ENCODE measurements around the gene KRTAP22-1. TPM values are rescaled to one million over a fixed set of nuclear protein-coding genes. Genes with fewer than 3 reads are reported as not detected.

Gene KRTAP22-1
- total and polyA plus RNA-seq, 4 donors = not detected

GRCh38 chr21:30615199-30615598, 14.3 kb downstream of the KRTAP22-1 start:
- Histone ChIP-seq H3K27me3 (ENCODE audit: control insufficient read depth in 1 of 2, insufficient read depth in 2 of 2, low read length in 1 of 2) (no peaks in the 10 kb centered on the region), H3K4me1 (ENCODE audit: control insufficient read depth in 1 of 2, insufficient read depth in 2 of 2, low read length in 2 of 2) (no peaks in the 10 kb centered on the region), H3K36me3 (ENCODE audit: control insufficient read depth in 1 of 2, insufficient read depth in 2 of 2, low read length in 1 of 2) (no peaks in the 10 kb centered on the region), H3K27ac (ENCODE audit: low read depth in 1 of 2, low read length in 2 of 2) (no peak overlapping the region), H3K4me3 (ENCODE audit: low read length in 2 of 2) (no peak overlapping the region), H3K9me3 (ENCODE audit: control insufficient read depth, low read length) (no peaks in the 10 kb centered on the region)
- no peak for DNase-seq
- ATAC-seq (ENCODE audit: low FRiP score) = no peak
- intact Hi-C loops (cut with DNase I) = no loop called here

- Histone ChIP-seq H3K36me3 (ENCODE audit: control insufficient read depth in 1 of 2, insufficient read depth in 2 of 2, low read length in 1 of 2) (no peaks in the 10 kb centered on the region), H3K4me3 (ENCODE audit: low read length in 2 of 2) (no peak within 1 kb of the TSS), H3K9me3 (ENCODE audit: control insufficient read depth, low read length) (no peaks in the 10 kb centered on the region), H3K27ac (ENCODE audit: low read depth in 1 of 2, low read length in 2 of 2) (no peak within 1 kb of the TSS), H3K27me3 (ENCODE audit: control insufficient read depth in 1 of 2, insufficient read depth in 2 of 2, low read length in 1 of 2) (no peaks in the 10 kb centered on the region), H3K4me1 (ENCODE audit: control insufficient read depth in 1 of 2, insufficient read depth in 2 of 2, low read length in 2 of 2) (no peaks in the 10 kb centered on the region)
- WGBS, 2 donors = 59 to 68% methylated on average over 2 of the region's 2 CpGs
- DNase-seq (no peak), ATAC-seq (ENCODE audit: low FRiP score) (no peak)
- intact Hi-C loops (cut with DNase I) = no loop called here
Measured at GRCh38 chr21:30616125-30616524, 15.2 kb downstream of the KRTAP22-1 start, which contains the start of gene KRTAP20-1. TSS of gene KRTAP20-1 (plus strand) at chr21:30616425. CDS start at chr21:30616455, 30 bp downstream.

GRCh38 chr21:30620080-30620479, 19.2 kb downstream of the KRTAP22-1 start:
- Histone ChIP-seq H3K9me3 (ENCODE audit: control insufficient read depth, low read length) (peaks cover 2% of the 10 kb centered on the region), H3K27ac (ENCODE audit: low read depth in 1 of 2, low read length in 2 of 2) (no peak overlapping the region), H3K27me3 (ENCODE audit: control insufficient read depth in 1 of 2, insufficient read depth in 2 of 2, low read length in 1 of 2) (no peaks in the 10 kb centered on the region), H3K36me3 (ENCODE audit: control insufficient read depth in 1 of 2, insufficient read depth in 2 of 2, low read length in 1 of 2) (no peaks in the 10 kb centered on the region), H3K4me3 (ENCODE audit: low read length in 2 of 2) (no peak overlapping the region), H3K4me1 (ENCODE audit: control insufficient read depth in 1 of 2, insufficient read depth in 2 of 2, low read length in 2 of 2) (no peaks in the 10 kb centered on the region)
- intact Hi-C loops (cut with DNase I) = no loop called here
- DNase-seq = no peak
- no peak for ATAC-seq (ENCODE audit: low FRiP score)

- H3K9me3 ChIP-seq (ENCODE audit: control insufficient read depth, low read length) = peaks cover 2% of the 10 kb centered on the region
- DNase-seq (no peak), ATAC-seq (ENCODE audit: low FRiP score) (no peak)
- 87 to 89% methylated on average over 3 of the region's 3 CpGs for WGBS, 2 donors
- no peak within 1 kb of the TSS for H3K27ac ChIP-seq (ENCODE audit: low read depth in 1 of 2, low read length in 2 of 2)
- H3K4me3 ChIP-seq (ENCODE audit: low read length in 2 of 2) = no peak within 1 kb of the TSS
- no peaks in the 10 kb centered on the region for H3K4me1 ChIP-seq (ENCODE audit: control insufficient read depth in 1 of 2, insufficient read depth in 2 of 2, low read length in 2 of 2)
- H3K27me3 ChIP-seq (ENCODE audit: control insufficient read depth in 1 of 2, insufficient read depth in 2 of 2, low read length in 1 of 2) = no peaks in the 10 kb centered on the region
- intact Hi-C loops (cut with DNase I) = no loop called here
- H3K36me3 ChIP-seq (ENCODE audit: control insufficient read depth in 1 of 2, insufficient read depth in 2 of 2, low read length in 1 of 2) = no peaks in the 10 kb centered on the region
Measured at GRCh38 chr21:30620522-30620921, 19.6 kb downstream of the KRTAP22-1 start, which contains the start of gene KRTAP20-4. TSS of gene KRTAP20-4 (plus strand) at chr21:30620627.

- no peak for ATAC-seq (ENCODE audit: low FRiP score)
- Histone ChIP-seq H3K4me3 (ENCODE audit: low read length in 2 of 2) (no peak overlapping the region), H3K36me3 (ENCODE audit: control insufficient read depth in 1 of 2, insufficient read depth in 2 of 2, low read length in 1 of 2) (no peaks in the 10 kb centered on the region), H3K4me1 (ENCODE audit: control insufficient read depth in 1 of 2, insufficient read depth in 2 of 2, low read length in 2 of 2) (no peaks in the 10 kb centered on the region), H3K27me3 (ENCODE audit: control insufficient read depth in 1 of 2, insufficient read depth in 2 of 2, low read length in 1 of 2) (no peaks in the 10 kb centered on the region), H3K27ac (ENCODE audit: low read depth in 1 of 2, low read length in 2 of 2) (no peak overlapping the region), H3K9me3 (ENCODE audit: control insufficient read depth, low read length) (peaks cover 2% of the 10 kb centered on the region)
- intact Hi-C loops (cut with DNase I) = no loop called here
- DNase-seq = no peak
- WGBS, 2 donors = 93 to 94% methylated on average over 3 of the region's 3 CpGs
Measured at GRCh38 chr21:30623362-30623761, 22.5 kb downstream of the KRTAP22-1 start.

GRCh38 chr21:30625449-30626165, 24.7 kb downstream of the KRTAP22-1 start:
- no peaks in the 10 kb centered on the region for H3K4me1 ChIP-seq (ENCODE audit: control insufficient read depth in 1 of 2, insufficient read depth in 2 of 2, low read length in 2 of 2)
- peaks cover 2% of the 10 kb centered on the region for H3K9me3 ChIP-seq (ENCODE audit: control insufficient read depth, low read length)
- no peaks in the 10 kb centered on the region for H3K36me3 ChIP-seq (ENCODE audit: control insufficient read depth in 1 of 2, insufficient read depth in 2 of 2, low read length in 1 of 2)
- no peak overlapping the region for H3K4me3 ChIP-seq (ENCODE audit: low read length in 2 of 2)
- intact Hi-C loops (cut with DNase I) = no loop called here
- 83 to 86% methylated on average over 4 of the region's 4 CpGs for WGBS, 2 donors
- DNase-seq (no peak), ATAC-seq (ENCODE audit: low FRiP score) (no peak)
- no peak overlapping the region for H3K27ac ChIP-seq (ENCODE audit: low read depth in 1 of 2, low read length in 2 of 2)
- H3K27me3 ChIP-seq (ENCODE audit: control insufficient read depth in 1 of 2, insufficient read depth in 2 of 2, low read length in 1 of 2) = no peaks in the 10 kb centered on the region

GRCh38 chr21:30628109-30628508, 27.2 kb downstream of the KRTAP22-1 start:
- H3K36me3 ChIP-seq (ENCODE audit: control insufficient read depth in 1 of 2, insufficient read depth in 2 of 2, low read length in 1 of 2) = no peaks in the 10 kb centered on the region
- ATAC-seq (ENCODE audit: low FRiP score) (no peak), DNase-seq (no peak)
- no peak overlapping the region for H3K27ac ChIP-seq (ENCODE audit: low read depth in 1 of 2, low read length in 2 of 2)
- peaks cover 2% of the 10 kb centered on the region for H3K9me3 ChIP-seq (ENCODE audit: control insufficient read depth, low read length)
- H3K27me3 ChIP-seq (ENCODE audit: control insufficient read depth in 1 of 2, insufficient read depth in 2 of 2, low read length in 1 of 2) = no peaks in the 10 kb centered on the region
- H3K4me1 ChIP-seq (ENCODE audit: control insufficient read depth in 1 of 2, insufficient read depth in 2 of 2, low read length in 2 of 2) = no peaks in the 10 kb centered on the region
- 78 to 90% methylated on average over 4 of the region's 4 CpGs for WGBS, 2 donors
- H3K4me3 ChIP-seq (ENCODE audit: low read length in 2 of 2) = no peak overlapping the region
- intact Hi-C loops (cut with DNase I) = no loop called here

- H3K4me1 ChIP-seq (ENCODE audit: control insufficient read depth in 1 of 2, insufficient read depth in 2 of 2, low read length in 2 of 2) = no peaks in the 10 kb centered on the region
- intact Hi-C loops (cut with DNase I) = no loop called here
- H3K27me3 ChIP-seq (ENCODE audit: control insufficient read depth in 1 of 2, insufficient read depth in 2 of 2, low read length in 1 of 2) = no peaks in the 10 kb centered on the region
- DNase-seq (no peak), ATAC-seq (ENCODE audit: low FRiP score) (no peak)
- H3K9me3 ChIP-seq (ENCODE audit: control insufficient read depth, low read length) = no peaks in the 10 kb centered on the region
- no peaks in the 10 kb centered on the region for H3K36me3 ChIP-seq (ENCODE audit: control insufficient read depth in 1 of 2, insufficient read depth in 2 of 2, low read length in 1 of 2)
- H3K4me3 ChIP-seq (ENCODE audit: low read length in 2 of 2) = no peak overlapping the region
- no peak overlapping the region for H3K27ac ChIP-seq (ENCODE audit: low read depth in 1 of 2, low read length in 2 of 2)
- WGBS, 2 donors = 10 to 13% methylated on average over 1 of the region's 1 CpG
Measured at GRCh38 chr21:30629200-30629599, 28.3 kb downstream of the KRTAP22-1 start.

- no peak within 1 kb of the TSS for H3K4me3 ChIP-seq (ENCODE audit: low read length in 2 of 2)
- H3K27me3 ChIP-seq (ENCODE audit: control insufficient read depth in 1 of 2, insufficient read depth in 2 of 2, low read length in 1 of 2) = no peaks in the 10 kb centered on the region
- 92 to 94% methylated on average over 1 of the region's 1 CpG for WGBS, 2 donors
- ATAC-seq (ENCODE audit: low FRiP score) (no peak), DNase-seq (no peak)
- no peak within 1 kb of the TSS for H3K27ac ChIP-seq (ENCODE audit: low read depth in 1 of 2, low read length in 2 of 2)
- no peaks in the 10 kb centered on the region for H3K36me3 ChIP-seq (ENCODE audit: control insufficient read depth in 1 of 2, insufficient read depth in 2 of 2, low read length in 1 of 2)
- no peaks in the 10 kb centered on the region for H3K9me3 ChIP-seq (ENCODE audit: control insufficient read depth, low read length)
- no peaks in the 10 kb centered on the region for H3K4me1 ChIP-seq (ENCODE audit: control insufficient read depth in 1 of 2, insufficient read depth in 2 of 2, low read length in 2 of 2)
- intact Hi-C loops (cut with DNase I) = no loop called here
Measured at GRCh38 chr21:30634906-30635305, 34.0 kb downstream of the KRTAP22-1 start, which contains the start of gene KRTAP20-2. TSS of gene KRTAP20-2 (plus strand) at chr21:30635206. CDS start at chr21:30635264, 58 bp downstream.

Measured in aorta (tissue), 5 donors.